ENCODE measurements around the gene UNC93A. TPM values are rescaled to one million over a fixed set of nuclear protein-coding genes. Genes with fewer than 3 reads are reported as not detected.

Gene UNC93A
- total RNA-seq, 4 donors from 2014 or later: not detected

DNA sequence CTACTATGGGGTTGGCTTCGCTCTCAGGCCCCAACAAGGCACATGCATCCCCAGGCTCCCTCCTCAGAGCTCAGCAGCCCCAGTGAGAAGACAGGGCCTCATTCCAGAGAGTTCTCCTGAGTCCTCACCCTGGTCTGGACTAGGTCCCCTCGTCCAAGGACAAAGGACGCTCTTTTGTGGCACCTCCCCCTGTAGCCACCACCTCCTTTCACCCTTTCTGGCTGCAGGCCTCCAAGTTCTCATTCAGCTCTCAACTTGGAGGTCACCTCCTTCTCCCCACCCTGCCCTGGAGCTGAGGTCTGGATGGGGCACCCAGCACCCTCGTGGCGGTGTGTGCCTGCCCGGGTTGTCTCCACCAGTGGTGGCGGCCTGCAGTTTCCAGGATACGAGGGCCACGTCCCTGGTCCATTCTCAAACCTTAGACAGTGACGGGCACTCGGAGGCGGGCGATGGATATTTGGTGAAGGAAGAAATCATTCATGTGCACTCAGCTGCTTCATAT, 2.5 kb downstream of the UNC93A start:
- TF ChIP-seq, protein P1, sequence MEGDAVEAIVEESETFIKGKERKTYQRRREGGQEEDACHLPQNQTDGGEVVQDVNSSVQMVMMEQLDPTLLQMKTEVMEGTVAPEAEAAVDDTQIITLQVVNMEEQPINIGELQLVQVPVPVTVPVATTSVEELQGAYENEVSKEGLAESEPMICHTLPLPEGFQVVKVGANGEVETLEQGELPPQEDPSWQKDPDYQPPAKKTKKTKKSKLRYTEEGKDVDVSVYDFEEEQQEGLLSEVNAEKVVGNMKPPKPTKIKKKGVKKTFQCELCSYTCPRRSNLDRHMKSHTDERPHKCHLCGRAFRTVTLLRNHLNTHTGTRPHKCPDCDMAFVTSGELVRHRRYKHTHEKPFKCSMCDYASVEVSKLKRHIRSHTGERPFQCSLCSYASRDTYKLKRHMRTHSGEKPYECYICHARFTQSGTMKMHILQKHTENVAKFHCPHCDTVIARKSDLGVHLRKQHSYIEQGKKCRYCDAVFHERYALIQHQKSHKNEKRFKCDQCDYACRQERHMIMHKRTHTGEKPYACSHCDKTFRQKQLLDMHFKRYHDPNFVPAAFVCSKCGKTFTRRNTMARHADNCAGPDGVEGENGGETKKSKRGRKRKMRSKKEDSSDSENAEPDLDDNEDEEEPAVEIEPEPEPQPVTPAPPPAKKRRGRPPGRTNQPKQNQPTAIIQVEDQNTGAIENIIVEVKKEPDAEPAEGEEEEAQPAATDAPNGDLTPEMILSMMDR (IDR thresholded peaks at IDR 0.05; ENCODE audit: low read depth): no peak

DNA sequence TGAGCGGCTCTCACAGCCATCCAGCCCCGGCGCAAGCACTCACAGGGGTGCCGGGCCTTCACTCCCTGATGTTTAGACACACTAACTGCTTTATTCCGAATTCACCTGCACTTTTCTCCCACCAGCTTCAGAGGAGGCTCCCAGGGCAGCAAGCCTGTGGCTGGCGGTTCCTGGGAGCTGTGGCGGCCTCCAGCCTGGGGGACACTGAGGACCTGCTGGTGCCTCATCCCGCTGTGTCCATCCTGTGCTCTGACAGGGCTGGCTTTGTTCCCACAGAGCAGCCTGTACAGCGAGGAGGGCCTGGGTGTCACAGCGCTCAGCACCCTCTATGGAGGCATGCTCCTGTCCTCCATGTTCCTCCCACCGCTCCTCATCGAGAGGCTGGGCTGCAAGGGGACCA, 3.1 kb downstream of the UNC93A start:
- TF ChIP-seq, protein P1 (IDR thresholded peaks at IDR 0.05; ENCODE audit: low read depth): no peak

DNA sequence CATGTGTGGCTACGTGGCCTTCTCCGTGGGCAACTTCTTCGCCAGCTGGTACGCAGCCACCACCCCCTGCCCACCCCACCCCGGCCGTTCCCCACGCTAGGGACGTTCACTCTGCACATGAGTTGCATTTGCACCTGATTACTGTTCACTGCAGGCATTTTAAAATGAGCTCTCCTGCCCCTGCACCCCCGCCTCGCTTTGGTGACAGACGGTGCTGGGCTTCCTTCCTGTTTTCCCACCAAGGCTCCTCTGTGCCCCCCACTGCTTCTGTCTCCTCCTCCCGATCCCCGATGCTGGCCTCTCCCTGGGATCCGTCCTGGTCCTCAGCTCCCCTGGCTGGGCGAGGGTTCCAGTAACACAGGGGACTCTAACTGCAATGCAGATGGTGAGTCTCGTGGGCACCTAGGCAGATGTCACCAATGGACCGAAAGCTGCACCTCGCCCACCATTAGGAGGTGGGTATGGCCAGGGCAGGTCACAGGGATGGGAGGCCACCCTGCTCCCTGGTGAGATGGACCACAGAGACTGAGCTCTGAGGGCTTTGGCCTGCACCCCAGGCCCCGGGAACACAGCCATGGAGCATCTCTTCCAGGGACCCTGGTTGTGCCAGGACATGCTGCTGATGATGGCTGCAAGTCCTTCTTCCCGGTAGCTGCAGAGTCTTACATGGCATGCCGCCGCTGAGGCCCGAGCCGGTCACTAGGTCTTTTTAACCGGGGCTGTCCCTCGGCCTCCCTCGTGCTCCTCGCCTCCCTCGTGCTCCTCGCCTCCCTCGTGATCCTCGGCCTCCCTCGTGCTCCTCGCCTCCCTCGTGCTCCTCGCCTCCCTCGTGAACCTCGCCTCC, 3.8 kb downstream of the UNC93A start:
- TF ChIP-seq, protein P1 (IDR thresholded peaks at IDR 0.05; ENCODE audit: low read depth): no peak

DNA sequence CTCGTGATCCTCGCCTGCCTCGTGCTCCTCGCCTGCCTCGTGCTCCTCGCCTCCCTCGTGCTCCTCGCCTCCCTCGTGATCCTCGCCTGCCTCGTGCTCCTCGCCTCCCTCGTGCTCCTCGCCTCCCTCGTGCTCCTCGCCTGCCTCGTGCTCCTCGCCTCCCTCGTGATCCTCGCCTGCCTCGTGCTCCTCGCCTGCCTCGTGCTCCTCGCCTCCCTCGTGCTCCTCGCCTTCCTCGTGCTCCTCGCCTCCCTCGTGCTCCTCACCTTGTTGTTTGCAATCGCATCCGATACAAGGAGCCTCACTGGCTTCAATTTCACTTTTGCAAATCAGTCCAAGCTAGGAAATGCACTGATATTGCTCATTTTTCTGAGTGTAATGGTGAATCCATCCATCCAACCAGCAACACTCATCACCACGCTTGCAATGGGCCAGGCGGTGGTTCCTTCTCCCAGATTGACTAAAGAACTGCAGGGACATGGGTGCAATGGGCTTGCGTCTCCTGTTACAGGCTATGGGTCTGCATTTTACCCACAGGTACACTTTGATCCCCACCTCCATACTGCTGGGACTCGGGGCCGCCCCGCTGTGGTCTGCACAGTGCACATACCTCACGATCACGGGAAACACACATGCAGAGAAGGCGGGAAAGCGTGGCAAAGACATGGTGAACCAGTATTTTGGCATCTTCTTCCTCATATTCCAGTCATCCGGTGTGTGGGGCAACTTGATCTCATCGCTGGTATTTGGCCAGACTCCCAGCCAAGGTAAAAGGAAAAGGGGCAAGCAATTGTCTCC, 4.6 kb downstream of the UNC93A start:
- TF ChIP-seq, protein P1 (IDR thresholded peaks at IDR 0.05; ENCODE audit: low read depth): no peak

DNA sequence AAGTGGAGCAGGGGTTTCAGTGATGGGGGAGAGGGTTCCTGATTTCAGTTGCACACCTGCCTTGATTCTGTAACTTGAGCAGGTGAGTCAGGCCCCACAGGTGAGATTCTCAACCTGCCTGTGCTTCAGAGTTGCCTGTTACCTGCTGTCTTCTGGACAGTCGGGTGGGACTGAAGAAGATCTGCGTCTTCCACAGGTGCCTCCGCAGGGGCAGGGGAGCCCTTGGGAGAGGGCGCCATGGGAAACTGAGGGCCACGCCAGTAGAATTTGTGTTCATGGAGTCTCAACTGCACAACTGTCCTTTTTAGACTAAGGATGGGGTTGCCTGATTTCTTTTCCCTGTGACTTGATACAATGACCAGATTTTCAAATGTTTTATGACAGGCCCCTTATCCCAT, 5.2 kb downstream of the UNC93A start:
- TF ChIP-seq, protein P1 (IDR thresholded peaks at IDR 0.05; ENCODE audit: low read depth): no peak

DNA sequence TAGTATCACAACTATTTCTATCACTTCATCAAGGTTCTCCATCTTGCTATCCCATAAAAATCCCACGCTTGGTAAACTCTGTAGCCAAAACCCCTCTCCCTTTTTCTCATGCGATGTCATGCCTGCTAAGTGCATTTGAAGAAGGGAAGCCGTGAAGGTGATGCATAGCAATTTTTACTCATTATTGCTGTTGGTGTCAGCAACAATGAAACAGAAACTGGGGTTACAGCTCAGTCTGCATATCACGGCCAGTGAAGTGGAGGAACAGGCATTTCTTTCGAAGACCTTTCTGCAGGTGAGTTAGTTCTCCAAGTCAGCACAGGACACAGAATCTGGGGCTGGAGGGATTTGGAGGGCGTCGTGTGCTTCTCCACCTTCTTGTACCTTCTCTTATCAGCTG, 5.8 kb downstream of the UNC93A start:
- TF ChIP-seq, protein P1 (IDR thresholded peaks at IDR 0.05; ENCODE audit: low read depth): no peak

DNA sequence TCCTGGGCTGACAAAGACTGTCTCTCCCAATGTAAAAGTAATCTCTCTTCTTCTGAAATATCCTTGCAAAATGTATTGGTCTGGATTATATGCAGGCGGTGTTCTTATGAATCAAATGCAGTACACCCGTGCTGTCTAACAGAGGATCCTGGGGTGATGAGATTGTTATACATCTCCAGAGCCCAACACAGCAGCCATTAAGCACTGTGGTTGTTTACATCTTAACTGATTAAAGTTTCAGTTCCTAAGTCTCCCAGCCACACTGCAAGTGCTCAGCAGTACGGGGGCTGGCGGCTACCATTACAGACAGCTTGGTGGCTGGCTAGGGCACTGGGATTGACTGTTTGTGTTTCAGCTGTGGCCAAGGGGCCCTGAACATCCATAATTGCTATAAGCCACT, 7.0 kb downstream of the UNC93A start:
- TF ChIP-seq, protein P1 (IDR thresholded peaks at IDR 0.05; ENCODE audit: low read depth): no peak

All from subcutaneous adipose tissue (tissue), 4 donors.